GM10248 (cell line): ENCODE data around the gene KRTAP6-3.

Experiments used
- CTCF ChIA-PET: fragments of 300-600 bp; sonication (Branson Sonifier 250); formaldehyde crosslinking; extraction: SDS; loops from one replicate; lab custom pipeline; 2021; ENCODE audit warnings: antibody characterized with exemption; lab: Yijun Ruan, JAX
- POLR2A ChIA-PET: fragments of 350-650 bp; sonication (Branson Sonifier 250); formaldehyde crosslinking; extraction: SDS; loops from one replicate; lab custom pipeline; 2020; ENCODE audit warnings: antibody characterized with exemption; lab: Yijun Ruan, JAX
- DNase-seq: peaks from one replicate; pipeline ENCODE4 v3.0.0; 2012; ENCODE audit errors: extremely low spot score
- TF ChIP-seq, protein P1 (sequence below): IDR thresholded peaks from 2 replicates; pipeline ENCODE4 v1.5.1; 2012; ENCODE audit warnings: mild to moderate bottlenecking, low read depth; ENCODE audit errors: extremely low read depth, missing control alignments, control extremely low read depth

KRTAP6-3 gene

DNA sequence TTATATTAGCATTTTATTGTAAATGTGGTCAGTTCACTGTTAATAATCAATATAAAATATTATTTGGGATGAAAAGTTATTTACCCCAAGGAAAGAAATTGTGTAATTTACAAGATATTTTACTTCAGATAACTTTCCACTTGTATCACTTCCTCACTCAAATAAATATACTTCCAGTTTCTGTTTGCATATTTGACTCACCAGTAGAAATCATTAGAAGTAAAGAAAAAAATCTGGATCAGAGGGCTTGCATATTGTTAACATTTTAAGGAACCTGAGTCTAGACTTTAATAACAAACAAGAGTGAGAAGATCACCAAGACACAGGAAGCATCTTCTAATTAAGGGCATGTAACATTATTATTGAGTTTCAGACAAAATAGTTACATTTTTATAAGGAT lies 27.8 kb downstream of the KRTAP6-3 start:
- TF ChIP-seq, protein P1, sequence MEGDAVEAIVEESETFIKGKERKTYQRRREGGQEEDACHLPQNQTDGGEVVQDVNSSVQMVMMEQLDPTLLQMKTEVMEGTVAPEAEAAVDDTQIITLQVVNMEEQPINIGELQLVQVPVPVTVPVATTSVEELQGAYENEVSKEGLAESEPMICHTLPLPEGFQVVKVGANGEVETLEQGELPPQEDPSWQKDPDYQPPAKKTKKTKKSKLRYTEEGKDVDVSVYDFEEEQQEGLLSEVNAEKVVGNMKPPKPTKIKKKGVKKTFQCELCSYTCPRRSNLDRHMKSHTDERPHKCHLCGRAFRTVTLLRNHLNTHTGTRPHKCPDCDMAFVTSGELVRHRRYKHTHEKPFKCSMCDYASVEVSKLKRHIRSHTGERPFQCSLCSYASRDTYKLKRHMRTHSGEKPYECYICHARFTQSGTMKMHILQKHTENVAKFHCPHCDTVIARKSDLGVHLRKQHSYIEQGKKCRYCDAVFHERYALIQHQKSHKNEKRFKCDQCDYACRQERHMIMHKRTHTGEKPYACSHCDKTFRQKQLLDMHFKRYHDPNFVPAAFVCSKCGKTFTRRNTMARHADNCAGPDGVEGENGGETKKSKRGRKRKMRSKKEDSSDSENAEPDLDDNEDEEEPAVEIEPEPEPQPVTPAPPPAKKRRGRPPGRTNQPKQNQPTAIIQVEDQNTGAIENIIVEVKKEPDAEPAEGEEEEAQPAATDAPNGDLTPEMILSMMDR = no peak
- no peak for DNase-seq
- ChIA-PET CTCF (no interaction called here), POLR2A (no interaction called here)

DNA sequence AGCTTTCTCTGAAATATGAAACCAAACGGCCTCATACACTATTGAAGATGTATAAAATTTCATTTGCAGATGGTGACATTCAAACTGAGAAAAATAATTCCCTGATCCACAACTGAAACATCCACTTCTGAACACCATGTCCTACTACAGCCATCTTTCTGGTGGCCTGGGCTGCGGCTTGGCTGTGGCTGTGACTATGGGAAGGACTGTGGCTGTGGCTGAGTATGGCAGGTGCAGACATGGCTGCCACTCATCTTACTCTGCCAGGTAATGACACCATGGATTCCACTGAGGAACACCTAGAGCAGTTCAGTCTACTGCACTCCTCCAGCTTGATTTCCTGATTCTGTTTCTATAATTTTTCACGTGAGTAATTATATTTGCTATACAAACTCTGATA lies 28.3 kb downstream of the KRTAP6-3 start, which contains the start of gene KRTAP20-4:
KRTAP20-4 (plus strand) TSS at position 106 of the 400 bp plus-strand sequence.
- ChIA-PET CTCF (no interaction called here), POLR2A (no interaction called here)

DNA sequence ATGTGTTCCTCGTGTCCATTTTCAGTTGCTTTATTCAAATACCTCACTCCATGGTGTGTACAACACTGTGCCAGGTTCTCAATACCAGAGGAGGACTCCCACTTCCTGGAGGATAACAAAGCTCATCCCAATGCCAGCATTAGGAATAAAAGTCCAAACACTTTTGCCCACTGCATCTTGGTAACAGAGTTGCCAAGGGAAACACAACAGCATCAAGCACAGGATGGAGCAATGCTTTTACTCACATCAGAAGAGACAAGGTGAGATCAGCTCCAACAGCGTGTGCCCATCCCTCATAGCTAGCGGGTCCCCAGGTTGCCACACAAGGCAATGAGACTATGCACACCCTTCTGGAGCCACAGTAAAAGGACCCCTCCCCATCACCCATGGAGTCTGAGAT lies 31.1 kb downstream of the KRTAP6-3 start:
- no peak for DNase-seq
- ChIA-PET POLR2A (no interaction called here), CTCF (interaction anchor here (1.2 kb wide), 1 partner anchor 23 kb away, joined by 3 read pairs; no protein-coding TSS in a partner anchor)
- TF ChIP-seq, protein P1 = no peak

More for the DNA sequence above, 28.3 kb downstream of the KRTAP6-3 start, which contains the start of gene KRTAP20-4:
- no peak for DNase-seq
- TF ChIP-seq, protein P1 = no peak

DNA sequence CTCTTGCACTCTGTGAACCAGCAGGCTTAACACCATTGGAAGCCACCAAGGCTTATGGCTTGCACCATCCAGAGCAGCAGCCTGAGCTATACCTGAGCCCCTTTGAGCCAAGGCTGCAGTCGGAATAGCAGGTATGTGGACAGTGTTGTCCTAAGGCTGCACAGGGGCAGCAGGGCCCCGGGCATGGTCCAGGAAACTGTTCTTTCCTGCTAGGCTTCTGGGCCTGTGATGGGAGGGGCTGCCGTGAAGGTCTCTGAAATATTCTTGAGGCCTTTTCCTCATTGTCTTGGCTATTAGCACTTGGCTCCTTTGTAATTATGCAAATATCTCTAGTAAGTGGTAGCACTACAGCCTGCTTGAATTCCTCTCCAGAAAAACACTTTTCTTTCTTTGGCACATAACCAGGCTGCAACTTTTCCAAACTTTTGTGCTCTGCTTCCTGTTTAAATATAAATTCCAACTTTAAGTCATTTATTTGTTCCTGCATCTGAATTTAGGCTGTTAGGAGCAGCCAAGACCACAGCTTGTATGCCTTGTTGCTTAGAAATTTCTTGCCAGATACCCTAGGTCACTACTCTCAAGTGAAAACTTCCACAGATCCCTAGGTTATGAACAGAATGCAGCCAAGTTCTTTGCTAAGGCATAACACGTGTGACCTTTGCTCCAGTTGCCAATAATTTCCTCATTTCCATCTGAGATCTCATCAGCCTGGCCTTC lies 33.4 kb downstream of the KRTAP6-3 start:
- ChIA-PET POLR2A (no interaction called here), CTCF (no interaction called here)
- DNase-seq = no peak
- TF ChIP-seq, protein P1 = no peak

DNA sequence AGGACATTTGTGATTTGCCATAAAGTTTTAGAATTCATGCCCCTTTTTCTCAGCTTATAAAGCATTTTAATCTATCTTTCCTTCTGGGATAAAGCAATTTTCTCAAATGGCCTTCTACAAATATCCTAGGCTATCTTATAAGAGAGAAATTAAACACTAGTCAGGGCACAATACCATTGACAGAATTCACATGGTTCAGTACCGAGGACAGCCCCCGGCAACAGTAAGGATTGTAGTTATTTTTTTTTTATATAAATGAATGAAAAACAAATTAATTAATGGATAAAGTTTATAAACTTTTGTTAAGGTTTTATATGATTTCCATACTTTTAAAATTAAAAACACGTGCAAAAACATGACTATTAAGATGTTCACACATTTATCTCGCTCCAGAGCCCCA lies 35.9 kb downstream of the KRTAP6-3 start:
- TF ChIP-seq, protein P1 = no peak
- ChIA-PET POLR2A (no interaction called here), CTCF (no interaction called here)

DNA sequence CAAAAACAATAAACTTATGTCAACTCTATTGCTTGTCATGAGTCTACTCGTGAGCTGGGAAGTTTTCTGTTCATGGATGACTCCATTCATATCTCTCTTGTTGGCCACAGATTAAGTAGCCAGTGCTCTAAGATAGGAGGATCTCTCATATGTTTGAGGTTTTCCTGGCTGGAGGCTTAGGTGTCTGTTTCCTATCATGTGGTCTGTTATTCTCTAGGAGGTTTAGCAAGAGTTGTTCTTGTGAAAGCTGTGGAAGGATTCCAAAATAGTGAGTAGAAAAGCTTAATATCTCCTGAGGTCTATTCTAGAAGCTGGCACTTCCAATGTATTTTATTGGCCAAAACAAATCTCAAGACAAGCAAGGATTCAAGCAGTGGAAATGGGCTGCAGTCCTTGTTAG lies 37.0 kb downstream of the KRTAP6-3 start:
- CTCF ChIA-PET = no interaction called here
- POLR2A ChIA-PET = no interaction called here
- TF ChIP-seq, protein P1 = no peak

More for the DNA sequence above, 35.9 kb downstream of the KRTAP6-3 start:
- no peak for DNase-seq

More for the DNA sequence above, 37.0 kb downstream of the KRTAP6-3 start:
- no peak for DNase-seq
